A549 (cell line): ENCODE results near the gene DGKH.

Experiments used
- BHLHE40 ChIP-seq: IDR thresholded peaks from 2 replicates; pipeline ENCODE4 v1.6.1; 2012; ENCODE audit warnings: low read depth, low read length, inconsistent platforms
- CTCF ChIP-seq: fragments of >200 bp; sonication (Bioruptor Twin); formaldehyde crosslinking; IDR thresholded peaks from 3 replicates; pipeline ENCODE4 v1.5.1; 2016
- EP300 ChIP-seq, 2 experiments: fragments of >200 bp; sonication (Bioruptor Twin); formaldehyde crosslinking; IDR thresholded peaks; 2 replicates in 1 of 2; 3 replicates in 1 of 2; pipeline ENCODE4 v1.6.1; 2016 to 2017
- JUN ChIP-seq, 2 experiments: fragments of >200 bp; sonication (Bioruptor Twin); formaldehyde crosslinking; IDR thresholded peaks; 2 replicates in 1 of 2; 3 replicates in 1 of 2; pipeline ENCODE4 v1.6.1; 2016 to 2017
- JUNB ChIP-seq: fragments of >200 bp; sonication (Bioruptor Twin); formaldehyde crosslinking; IDR thresholded peaks from 2 replicates; pipeline ENCODE4 v1.6.1; 2016
- NR3C1 ChIP-seq: fragments of >200 bp; sonication (Bioruptor Twin); formaldehyde crosslinking; IDR thresholded peaks from 3 replicates; pipeline ENCODE4 v1.6.1; 2017
- PBX3 ChIP-seq: IDR thresholded peaks from 2 replicates; pipeline ENCODE4 v1.6.1; 2012
- POLR2A ChIP-seq: IDR thresholded peaks from 2 replicates; pipeline ENCODE4 v1.6.1; 2012; ENCODE audit warnings: mild to moderate bottlenecking, low read length
- RAD21 ChIP-seq, 2 experiments: fragments of >200 bp in 1 of 2; sonication (Bioruptor Twin) in 1 of 2; formaldehyde crosslinking in 1 of 2; IDR thresholded peaks in 1 of 2; conservative IDR thresholded peaks in 1 of 2; 2 replicates in 1 of 2; 3 replicates in 1 of 2; pipeline ENCODE4 v1.6.1; 2012 to 2018; ENCODE audit warnings: inconsistent platforms in 1 of 2
- TF ChIP-seq, protein P1 (sequence below): IDR thresholded peaks from 2 replicates; pipeline ENCODE4 v1.6.1; 2012
- TF ChIP-seq, protein P2 (sequence below): fragments of 150-350 bp; IDR thresholded peaks from 2 replicates; pipeline ENCODE4 v1.6.1; 2014; ENCODE audit warnings: low read depth, mild to moderate bottlenecking, low read length

- TF ChIP-seq CTCF (no peak), POLR2A (no peak), RAD21 (conservative IDR thresholded peaks at IDR 0.05 in 1 of 2, IDR thresholded peaks at IDR 0.05 in 1 of 2) (no peak), BHLHE40 (no peak), EP300 (IDR thresholded peaks at IDR 0.05) (no peak), JUNB (no peak), PBX3 (no peak), NR3C1 (no peak), JUN (IDR thresholded peaks at IDR 0.05) (no peak)
- TF ChIP-seq, protein P1, sequence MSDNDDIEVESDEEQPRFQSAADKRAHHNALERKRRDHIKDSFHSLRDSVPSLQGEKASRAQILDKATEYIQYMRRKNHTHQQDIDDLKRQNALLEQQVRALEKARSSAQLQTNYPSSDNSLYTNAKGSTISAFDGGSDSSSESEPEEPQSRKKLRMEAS = no peak
- TF ChIP-seq, protein P2, sequence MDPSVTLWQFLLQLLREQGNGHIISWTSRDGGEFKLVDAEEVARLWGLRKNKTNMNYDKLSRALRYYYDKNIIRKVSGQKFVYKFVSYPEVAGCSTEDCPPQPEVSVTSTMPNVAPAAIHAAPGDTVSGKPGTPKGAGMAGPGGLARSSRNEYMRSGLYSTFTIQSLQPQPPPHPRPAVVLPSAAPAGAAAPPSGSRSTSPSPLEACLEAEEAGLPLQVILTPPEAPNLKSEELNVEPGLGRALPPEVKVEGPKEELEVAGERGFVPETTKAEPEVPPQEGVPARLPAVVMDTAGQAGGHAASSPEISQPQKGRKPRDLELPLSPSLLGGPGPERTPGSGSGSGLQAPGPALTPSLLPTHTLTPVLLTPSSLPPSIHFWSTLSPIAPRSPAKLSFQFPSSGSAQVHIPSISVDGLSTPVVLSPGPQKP = no peak
These were observed 78.6 kb downstream of the DGKH start for GRCh38 chr13:42127047-42127446.
